OCI-LY3 (cell line): ENCODE results near the gene CHKA.

Source experiments
- CTCF ChIP-seq: fragments of 200-600, 300-600 bp; sonication (generic); IDR thresholded peaks from 2 replicates; pipeline ENCODE4 v1.5.1; 2014; ENCODE audit warnings: antibody characterized with exemption, low read length, low read depth
- EZH2phosphoT487 ChIP-seq: fragments of 200-600 bp; shearing (Covaris generic); IDR thresholded peaks from 2 replicates; pipeline ENCODE4 v1.6.1; 2018; ENCODE audit warnings: antibody characterized with exemption, mixed run types, low read depth

- TF ChIP-seq EZH2phosphoT487, result no peak
- no peak for TF ChIP-seq CTCF
These were observed 44.4 kb upstream of the CHKA start for GRCh38 chr11:68165601-68166000.
